HepG2 (cell line): ENCODE measurements around the gene ACOT13. TPM values are rescaled to one million over a fixed set of nuclear protein-coding genes. Genes with fewer than 3 reads are reported as not detected.

ENCODE experiments used
- ATAC-seq: fragments of 200-7000 bp; cut with Tn5 transposase; 3 replicates; pipeline ENCODE4 v1.9.1; 2020; ENCODE audit warnings: mild to moderate bottlenecking, moderate library complexity
- BruUV-seq: library from RNA; stranded (reverse); fragments of 400-500 nt; replicated peaks from 2 replicates; lab custom pipeline; 2021; lab: Mats Ljungman, UMichigan
- CTCF ChIA-PET: fragments of 300-600 bp; formaldehyde crosslinking; extraction: SDS; loops from one replicate; lab custom pipeline; 2021; ENCODE audit warnings: low total read pairs, inconsistent platforms, low intra/inter-chr PET ratio; lab: Yijun Ruan, JAX
- POLR2A ChIA-PET: fragments of 350-600 bp; sonication (Branson Sonifier 250); formaldehyde crosslinking; loops from one replicate; lab custom pipeline; 2020; ENCODE audit warnings: antibody characterized with exemption, inconsistent platforms; lab: Yijun Ruan, JAX
- DNase-seq: peaks from one replicate; pipeline ENCODE4 v3.0.0-alpha.2; 2015; ENCODE audit warnings: low spot score
- FAIRE-seq: peaks from 3 replicates; lab custom pipeline; 2011; peaks lifted over from hg19 to GRCh38; lab: Jason Lieb, UNC
- H2AFZ ChIP-seq: one replicate; pipeline ENCODE4 v1.6.1; 2011; ENCODE audit warnings: low read length, inconsistent platforms
- H3K27ac ChIP-seq: fragments of 300-600 bp; 3 replicates; pipeline ENCODE4 v1.8.0; 2011; ENCODE audit warnings: mixed run types, mild to moderate bottlenecking, mixed read lengths, low read length, inconsistent platforms; ENCODE audit not compliant: insufficient read depth; ENCODE audit errors: extremely low read length
- H3K27me3 ChIP-seq, 2 experiments: fragments of 200-600 bp in 1 of 2; 2 replicates in 1 of 2; 3 replicates in 1 of 2; pipeline versions ENCODE4 v1.6.0 to v1.8.0; 2011; ENCODE audit warnings: low read length in 2 of 2, mild to moderate bottlenecking in 2 of 2, moderate library complexity in 2 of 2, inconsistent platforms in 1 of 2; ENCODE audit not compliant: insufficient read depth in 2 of 2, control insufficient read depth in 1 of 2
- H3K36me3 ChIP-seq, 2 experiments: fragments of 200-600 bp in 1 of 2; replicated peaks in 1 of 2; 2 replicates in 1 of 2; 3 replicates in 1 of 2; pipeline versions ENCODE4 v1.5.1 to v1.8.0; 2011; ENCODE audit warnings: low read length in 2 of 2, inconsistent platforms in 1 of 2; ENCODE audit not compliant: insufficient read depth in 2 of 2, control insufficient read depth in 1 of 2
- H3K4me1 ChIP-seq: 2 replicates; pipeline ENCODE4 v1.5.1; 2012; ENCODE audit warnings: low read length, inconsistent platforms; ENCODE audit not compliant: insufficient read depth
- H3K4me2 ChIP-seq: 2 replicates; pipeline ENCODE4 v1.6.0; 2011; ENCODE audit warnings: low read depth, low read length, inconsistent platforms
- H3K4me3 ChIP-seq, 3 experiments: fragments of 200-600 bp in 1 of 3; sonication (generic), shearing (Covaris generic) in 1 of 3; replicated peaks in 1 of 3; 2 replicates each; pipeline ENCODE4 v1.5.1; 2011 to 2016; ENCODE audit warnings: low read length in 3 of 3, inconsistent platforms in 2 of 3, low read depth in 2 of 3, mild to moderate bottlenecking in 2 of 3, control low read depth in 1 of 3, mixed read lengths in 1 of 3; ENCODE audit not compliant: insufficient read depth in 1 of 3
- H3K79me2 ChIP-seq: one replicate; pipeline ENCODE4 v1.6.1; 2011; ENCODE audit warnings: low read length, inconsistent platforms; ENCODE audit not compliant: insufficient read depth
- H3K9ac ChIP-seq: 2 replicates; pipeline ENCODE4 v1.6.0; 2011; ENCODE audit warnings: mild to moderate bottlenecking, low read depth, low read length, inconsistent platforms; ENCODE audit not compliant: insufficient read depth
- H3K9me3 ChIP-seq: 2 replicates; pipeline ENCODE4 v1.5.1; 2012; ENCODE audit warnings: mild to moderate bottlenecking, low read length
- H4K20me1 ChIP-seq: 2 replicates; pipeline ENCODE4 v1.6.0; 2011; ENCODE audit warnings: inconsistent platforms, mild to moderate bottlenecking, low read length, moderate library complexity; ENCODE audit not compliant: insufficient read depth
- ATF7 ChIP-seq, 2 experiments: fragments of 450-650 bp in 1 of 2; sonication (generic) in 1 of 2; formaldehyde crosslinking in 1 of 2; IDR thresholded peaks; 2 replicates each; pipeline versions ENCODE4 v1.4.0 to v1.6.1; 2016 to 2020; ENCODE audit warnings: antibody characterized with exemption in 1 of 2, mild to moderate bottlenecking in 1 of 2, missing genetic modification reagents in 1 of 2
- CHD2 ChIP-seq: IDR thresholded peaks from 2 replicates; pipeline ENCODE4 v1.6.1; 2011; ENCODE audit warnings: low read depth, low read length, improper control_type of control experiment
- MED8 ChIP-seq: sonication (generic); formaldehyde crosslinking; IDR thresholded peaks from 2 replicates; pipeline ENCODE4 v1.8.1; 2023; ENCODE audit warnings: mild to moderate bottlenecking, missing genetic modification reagents; ENCODE audit not compliant: insufficient replicate concordance
- PAX8 ChIP-seq: sonication (generic); formaldehyde crosslinking; IDR thresholded peaks from 2 replicates; pipeline ENCODE4 v1.8.0; 2022; ENCODE audit warnings: mild to moderate bottlenecking, missing genetic modification reagents, borderline replicate concordance
- PBX2 ChIP-seq: IDR thresholded peaks from 2 replicates; pipeline ENCODE4 v1.6.1; 2016; ENCODE audit warnings: control low read depth
- PCBP2 ChIP-seq: fragments of 200-400 bp; formaldehyde crosslinking; optimal IDR thresholded peaks from 2 replicates; pipeline ENCODE3; 2018; ENCODE audit warnings: low read length, low read depth; ENCODE audit not compliant: poor library complexity, severe bottlenecking
- RARA ChIP-seq: IDR thresholded peaks from 2 replicates; pipeline ENCODE4 v1.6.1; 2016; ENCODE audit warnings: missing genetic modification reagents, missing compliant biosample characterization
- REXO4 ChIP-seq: sonication (generic); formaldehyde crosslinking; IDR thresholded peaks from 2 replicates; pipeline ENCODE4 v1.8.0; 2022; ENCODE audit warnings: missing genetic modification reagents, mild to moderate bottlenecking, borderline replicate concordance
- TCF7 ChIP-seq: sonication (generic); IDR thresholded peaks from 2 replicates; pipeline ENCODE4 v1.6.1; 2016; ENCODE audit warnings: antibody characterized with exemption, low read depth
- TOPORS ChIP-seq: sonication (generic); formaldehyde crosslinking; IDR thresholded peaks from 2 replicates; pipeline ENCODE4 v1.8.0; 2023; ENCODE audit warnings: mild to moderate bottlenecking, missing genetic modification reagents
- ZKSCAN8 ChIP-seq: IDR thresholded peaks from 2 replicates; pipeline ENCODE4 v1.6.1; 2016; ENCODE audit warnings: borderline replicate concordance, missing genetic modification reagents, missing compliant biosample characterization
- ZNF205 ChIP-seq: IDR thresholded peaks from 2 replicates; pipeline ENCODE4 v1.6.1; 2018; ENCODE audit warnings: missing biosample characterization, missing genetic modification reagents
- ZNF251 ChIP-seq: sonication (generic); formaldehyde crosslinking; IDR thresholded peaks from 2 replicates; pipeline ENCODE4 v1.9.0; 2021; ENCODE audit warnings: mild to moderate bottlenecking, missing genetic modification reagents
- ZNF264 ChIP-seq: sonication (generic); formaldehyde crosslinking; IDR thresholded peaks from 2 replicates; pipeline ENCODE4 v1.4.0; 2020; ENCODE audit warnings: missing genetic modification reagents
- ZNF414 ChIP-seq: sonication (generic); formaldehyde crosslinking; IDR thresholded peaks from 2 replicates; pipeline ENCODE4 v1.5.0; 2020; ENCODE audit warnings: missing genetic modification reagents
- ZNF616 ChIP-seq: sonication (generic); formaldehyde crosslinking; IDR thresholded peaks from 2 replicates; pipeline ENCODE4 v1.5.0; 2020; ENCODE audit warnings: low read depth, mild to moderate bottlenecking, missing genetic modification reagents
- ZNF7 ChIP-seq: IDR thresholded peaks from 2 replicates; pipeline ENCODE4 v1.6.1; 2016; ENCODE audit warnings: missing biosample characterization, missing genetic modification reagents
- ZSCAN30 ChIP-seq: sonication (generic); formaldehyde crosslinking; IDR thresholded peaks from 2 replicates; pipeline ENCODE4 v1.5.0; 2020; ENCODE audit warnings: mild to moderate bottlenecking, missing genetic modification reagents
- WGBS: methylation state at CpG from one replicate; pipeline ENCODE4 v1.1.6; 2017; ENCODE audit warnings: low lambda C conversion rate; 5-methylcytosine and 5-hydroxymethylcytosine counted together
- in situ Hi-C: cut with HindIII; loops from 2 replicates; pipeline ENCODE4 v1.10.0; 2017; ENCODE audit warnings: low pct_unique_long_range_greater_than_20kb; ENCODE audit not compliant: extremely low pct_ligation_motif_present
- intact Hi-C: fragments of 100-400 bp; cut with micrococcal nuclease; formaldehyde crosslinking; loops from one replicate; pipeline ENCODE4 v1.10.0; 2022; ENCODE audit not compliant: unreplicated experiment
- polyA plus RNA-seq, 8 experiments: library from polyadenylated mRNA; depleted of rRNA in 3 of 8; stranded (reverse) in 7 of 8; unstranded in 1 of 8; fragments of >200 nt; fragmentation: Illumina TruSeq in 4 of 8; extraction: Trizol in 4 of 8; gene quantifications; 2 replicates each; pipeline versions ENCODE4 v1.2.1 to v1.2.3, GENCODE V29; 2011 to 2016; ENCODE audit warnings: low read depth in 4 of 8, missing spikeins in 1 of 8, mixed read lengths in 1 of 8; ENCODE audit not compliant: insufficient read depth in 1 of 8
- total RNA-seq, 5 experiments: library from RNA; depleted of rRNA; stranded (reverse); fragments of >200 nt; fragmentation: Illumina TruSeq; extraction: Trizol; gene quantifications; 2 replicates each; pipeline ENCODE4 v1.2.3, GENCODE V29; 2016; ENCODE audit warnings: low read depth in 1 of 5

Gene ACOT13
- total and polyA plus RNA-seq, 2 of the 13 experiments (the other 11 are each of a cell fraction or from before 2014, with no cell fraction given): 31.5 to 45.1 TPM

GRCh38 chr6:24690593-24690992 is 23.7 kb downstream of the ACOT13 start:
- H3K4me1 ChIP-seq: peaks cover 5% of the 10 kb centered on the region; the same call in 1 of the 2 replicates
- H2AFZ ChIP-seq: no peak overlapping the region
- BruUV-seq: no TSS peak
- H3K9me3 ChIP-seq: no peaks in the 10 kb centered on the region
- no peaks in the 10 kb centered on the region for H3K27me3 ChIP-seq
- 67% methylated on average over 1 of the region's 1 CpG for WGBS
- H3K4me3 ChIP-seq: no peak overlapping the region
- H3K36me3 ChIP-seq: no peaks in the 10 kb centered on the region; a peak in 1 of 5 replicates
- H4K20me1 ChIP-seq: no peaks in the 10 kb centered on the region
- POLR2A ChIA-PET: no interaction called here
- H3K4me2 ChIP-seq: no peak overlapping the region
- no peaks in the 10 kb centered on the region for H3K79me2 ChIP-seq
- in situ Hi-C loops: loop anchor here (10.0 kb wide), 1 partner anchor 256 kb away; no protein-coding TSS in a partner anchor
- ATAC-seq: no peak
- H3K9ac ChIP-seq: no peak overlapping the region
- TF ChIP-seq TCF7: no peak
- TF ChIP-seq ZNF7: peak; percentile 41; the same call in 1 of the 2 replicates
- intact Hi-C loops: loop anchor here (1.0 to 10.0 kb wide), 3 partner anchors 23 to 196 kb away; partner anchors contain the start of genes ACOT13 and ALDH5A1
- no peak overlapping the region for H3K27ac ChIP-seq
- FAIRE-seq: no peak
- DNase-seq: no peak
- CTCF ChIA-PET: no interaction called here

GRCh38 chr6:24691550-24691949 is 24.7 kb downstream of the ACOT13 start:
- in situ Hi-C loops (loop anchor here (10.0 kb wide), 1 partner anchor 257 kb away; no protein-coding TSS in a partner anchor), intact Hi-C loops (loop anchor here (10.0 kb wide), 2 partner anchors 167 to 197 kb away; partner anchors contain the start of gene ALDH5A1)
- ATAC-seq (no peak), FAIRE-seq (no peak), DNase-seq (no peak)
- H3K79me2 ChIP-seq: no peaks in the 10 kb centered on the region
- CTCF ChIA-PET: no interaction called here
- H3K27me3 ChIP-seq: no peaks in the 10 kb centered on the region
- 93% methylated on average over 3 of the region's 3 CpGs for WGBS
- H3K27ac ChIP-seq: no peak overlapping the region
- no peak overlapping the region for H3K9ac ChIP-seq
- BruUV-seq: no TSS peak
- POLR2A ChIA-PET: no interaction called here
- H3K9me3 ChIP-seq: no peaks in the 10 kb centered on the region
- no peaks in the 10 kb centered on the region for H4K20me1 ChIP-seq
- no peaks in the 10 kb centered on the region; a peak in 1 of 5 replicates for H3K36me3 ChIP-seq
- H3K4me3 ChIP-seq: no peak overlapping the region
- H3K4me1 ChIP-seq: peaks cover 5% of the 10 kb centered on the region; the same call in 1 of the 2 replicates
- H3K4me2 ChIP-seq: no peak overlapping the region
- H2AFZ ChIP-seq: no peak overlapping the region
- TF ChIP-seq TOPORS (CRISPR knock-in tag) (no peak), ZNF616 (CRISPR knock-in tag) (no peak), PCBP2 (no peak), PAX8 (CRISPR knock-in tag) (no peak), RARA (no peak), ZKSCAN8 (CRISPR knock-in tag) (no peak), REXO4 (no peak), ZNF264 (CRISPR knock-in tag) (no peak), CHD2 (no peak), ZSCAN30 (CRISPR knock-in tag) (no peak), ATF7 (IDR thresholded peaks at IDR 0.05) (no peak), ATF7 (CRISPR knock-in tag; IDR thresholded peaks at IDR 0.05) (no peak), ZNF414 (CRISPR knock-in tag) (no peak), PBX2 (no peak), ZNF251 (CRISPR knock-in tag) (no peak), ZNF205 (no peak), MED8 (no peak)
